ENCODE data around the gene TYMS. TPM values are rescaled to one million over a fixed set of nuclear protein-coding genes. Genes with fewer than 3 reads are reported as not detected.

Gene TYMS
- total and polyA plus RNA-seq, 10 donors, result 4.4 to 24.7 (median 14.4) TPM

DNA sequence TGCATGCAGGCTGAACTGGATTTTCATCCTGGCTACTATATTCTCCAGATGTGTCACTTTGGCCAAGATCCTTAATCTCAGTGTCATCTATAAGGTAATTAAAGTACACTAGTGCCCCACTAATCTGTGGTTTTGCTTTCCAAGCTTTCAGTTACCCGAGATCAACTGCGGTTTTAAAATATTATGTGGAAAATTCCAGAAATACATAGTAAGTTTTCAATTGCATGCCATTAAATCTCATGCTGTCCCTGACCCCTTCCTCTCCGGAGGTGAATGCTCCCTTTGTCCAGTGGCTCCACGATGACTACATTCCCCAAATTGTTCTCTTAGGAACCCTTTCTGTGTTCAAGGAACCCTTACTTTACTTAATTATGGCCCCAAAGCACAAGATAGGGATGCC lies 5.3 kb upstream of the TYMS start:
- WGBS, 5 donors, result 81 to 89% (median 85%) methylated on average over 4 of the region's 4 CpGs
- Histone ChIP-seq H3K36me3 (no peaks in the 10 kb centered on the region), H3K27ac (no peak overlapping the region), H3K27me3 (replicated peaks in 1 of 7) (peaks cover 0 to 26% (median 1%) of the 10 kb centered on the region in 7 donors), H3K4me3 (no peak overlapping the region), H3K9me3 (no peaks in the 10 kb centered on the region), H3K4me1 (peaks cover under 1 to 11% (median 3%) of the 10 kb centered on the region in 6 donors)
- intact Hi-C loops (cut with DNase I; ENCODE audit: low total_unique reads), result no loop called here
- TF ChIP-seq POLR2AphosphoS5 (IDR thresholded peaks at IDR 0.05) (no peak), POLR2A (IDR thresholded peaks at IDR 0.05) (no peak)
- TF ChIP-seq, protein P1, sequence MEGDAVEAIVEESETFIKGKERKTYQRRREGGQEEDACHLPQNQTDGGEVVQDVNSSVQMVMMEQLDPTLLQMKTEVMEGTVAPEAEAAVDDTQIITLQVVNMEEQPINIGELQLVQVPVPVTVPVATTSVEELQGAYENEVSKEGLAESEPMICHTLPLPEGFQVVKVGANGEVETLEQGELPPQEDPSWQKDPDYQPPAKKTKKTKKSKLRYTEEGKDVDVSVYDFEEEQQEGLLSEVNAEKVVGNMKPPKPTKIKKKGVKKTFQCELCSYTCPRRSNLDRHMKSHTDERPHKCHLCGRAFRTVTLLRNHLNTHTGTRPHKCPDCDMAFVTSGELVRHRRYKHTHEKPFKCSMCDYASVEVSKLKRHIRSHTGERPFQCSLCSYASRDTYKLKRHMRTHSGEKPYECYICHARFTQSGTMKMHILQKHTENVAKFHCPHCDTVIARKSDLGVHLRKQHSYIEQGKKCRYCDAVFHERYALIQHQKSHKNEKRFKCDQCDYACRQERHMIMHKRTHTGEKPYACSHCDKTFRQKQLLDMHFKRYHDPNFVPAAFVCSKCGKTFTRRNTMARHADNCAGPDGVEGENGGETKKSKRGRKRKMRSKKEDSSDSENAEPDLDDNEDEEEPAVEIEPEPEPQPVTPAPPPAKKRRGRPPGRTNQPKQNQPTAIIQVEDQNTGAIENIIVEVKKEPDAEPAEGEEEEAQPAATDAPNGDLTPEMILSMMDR (IDR thresholded peaks at IDR 0.05 in 8 of 11, conservative IDR thresholded peaks at IDR 0.05 in 3 of 11), result no peak
- no peak for DNase-seq

DNA sequence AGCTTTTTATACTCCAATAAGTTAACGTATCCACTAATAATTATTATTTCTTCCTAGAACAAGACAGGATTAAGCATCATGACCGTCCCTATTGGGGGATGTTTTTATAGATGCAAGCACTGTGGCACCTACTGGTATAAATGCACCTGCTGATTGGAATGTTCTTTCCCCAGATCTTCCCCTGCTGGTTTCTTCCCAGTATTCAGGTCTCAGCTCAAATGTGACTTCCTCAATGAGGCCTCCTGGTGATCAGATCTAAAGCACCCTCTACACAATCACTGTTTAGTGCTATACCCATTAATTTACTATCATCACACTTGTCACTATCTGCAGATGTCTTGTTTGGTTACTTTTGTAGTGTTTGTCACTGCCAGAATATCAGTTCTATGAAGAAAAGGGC lies 3.9 kb upstream of the TYMS start:
- intact Hi-C loops (cut with DNase I; ENCODE audit: low total_unique reads), result no loop called here
- Histone ChIP-seq H3K9me3 (no peaks in the 10 kb centered on the region), H3K4me3 (no peak overlapping the region), H3K4me1 (peaks cover 3 to 25% (median 12%) of the 10 kb centered on the region in 6 donors), H3K27ac (no peak overlapping the region), H3K36me3 (no peaks in the 10 kb centered on the region), H3K27me3 (replicated peaks in 1 of 7) (peaks cover 0 to 40% (median 9%) of the 10 kb centered on the region in 7 donors)
- DNase-seq, result no peak
- TF ChIP-seq POLR2AphosphoS5 (IDR thresholded peaks at IDR 0.05) (no peak), POLR2A (IDR thresholded peaks at IDR 0.05) (no peak)
- TF ChIP-seq, protein P1 (IDR thresholded peaks at IDR 0.05 in 8 of 11, conservative IDR thresholded peaks at IDR 0.05 in 3 of 11), result no peak
- 90 to 97% (median 96%) methylated on average over 2 of the region's 2 CpGs for WGBS, 5 donors

DNA sequence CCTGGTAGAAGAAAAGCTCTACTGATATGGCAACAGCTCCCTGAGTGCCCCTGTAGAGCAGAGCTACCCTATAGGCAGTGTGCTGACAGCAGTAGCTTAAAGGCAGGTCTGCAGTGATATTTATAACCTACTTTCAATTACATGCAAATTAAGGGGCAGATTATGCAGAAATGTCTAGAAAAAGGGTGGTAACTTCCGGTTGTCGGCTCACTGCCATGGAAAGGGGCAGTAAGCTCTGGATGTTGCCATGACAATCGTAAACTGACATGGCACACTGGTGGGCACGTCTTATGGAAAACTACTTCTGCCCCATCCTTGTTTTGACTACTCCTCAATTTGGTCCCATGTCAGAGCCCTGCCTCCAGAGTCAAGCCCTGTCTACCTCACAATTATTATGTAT lies 2.9 kb upstream of the TYMS start:
- 88 to 98% (median 93%) methylated on average over 4 of the region's 4 CpGs for WGBS, 5 donors
- H3K27me3 ChIP-seq (replicated peaks in 1 of 7), result peaks cover 0 to 51% (median 9%) of the 10 kb centered on the region in 7 donors
- no peaks in the 10 kb centered on the region for H3K9me3 ChIP-seq
- H3K27ac ChIP-seq, result no peak overlapping the region
- H3K36me3 ChIP-seq, result no peaks in the 10 kb centered on the region
- peaks cover 3 to 34% (median 19%) of the 10 kb centered on the region in 6 donors for H3K4me1 ChIP-seq
- intact Hi-C loops (cut with DNase I; ENCODE audit: low total_unique reads), result no loop called here
- H3K4me3 ChIP-seq, result no peak overlapping the region
- TF ChIP-seq POLR2A (IDR thresholded peaks at IDR 0.05) (no peak), POLR2AphosphoS5 (IDR thresholded peaks at IDR 0.05) (no peak)
- TF ChIP-seq, protein P1 (IDR thresholded peaks at IDR 0.05 in 8 of 11, conservative IDR thresholded peaks at IDR 0.05 in 3 of 11), result no peak
- DNase-seq, result no peak

DNA sequence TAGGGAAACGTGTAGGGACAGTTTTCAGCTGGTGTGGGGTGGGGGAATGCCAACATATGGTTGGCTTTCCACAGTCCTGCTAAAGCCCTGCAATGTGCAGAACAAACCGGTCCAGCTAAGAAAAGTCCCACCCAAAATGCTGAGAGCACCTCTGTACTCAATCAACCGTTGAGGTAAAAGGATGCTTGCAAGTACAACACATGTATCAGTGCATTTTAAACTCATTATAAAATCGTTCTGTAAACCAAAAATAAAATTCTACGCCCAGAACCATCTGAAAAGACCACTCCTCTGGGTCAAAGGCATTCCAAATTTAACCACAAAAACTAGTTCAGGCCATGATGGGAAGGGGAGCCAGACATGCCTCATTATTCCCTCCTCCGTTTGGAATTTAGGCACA lies 2.0 kb upstream of the TYMS start:
- DNase-seq, result no peak
- no peak overlapping the region for H3K27ac ChIP-seq
- peaks cover 0 to 58% (median 9%) of the 10 kb centered on the region in 7 donors for H3K27me3 ChIP-seq (replicated peaks in 1 of 7)
- H3K4me1 ChIP-seq, result peaks cover 3 to 30% (median 19%) of the 10 kb centered on the region in 6 donors
- no peaks in the 10 kb centered on the region for H3K36me3 ChIP-seq
- intact Hi-C loops (cut with DNase I; ENCODE audit: low total_unique reads), result no loop called here
- TF ChIP-seq, protein P1 (IDR thresholded peaks at IDR 0.05 in 8 of 11, conservative IDR thresholded peaks at IDR 0.05 in 3 of 11), result no peak
- TF ChIP-seq POLR2A (IDR thresholded peaks at IDR 0.05) (no peak), POLR2AphosphoS5 (IDR thresholded peaks at IDR 0.05) (no peak)
- WGBS, 5 donors, result 87 to 91% (median 88%) methylated on average over 6 of the region's 6 CpGs
- H3K9me3 ChIP-seq, result no peaks in the 10 kb centered on the region
- H3K4me3 ChIP-seq, result no peak overlapping the region
